B cell (primary cell): ENCODE measurements around the gene HAPSTR1. TPM values are rescaled to one million over a fixed set of nuclear protein-coding genes. Genes with fewer than 3 reads are reported as not detected.
A peak's percentile ranks its signal among the peaks of the same experiment; 100 is the strongest.
"Not testable (repeated sequence)": the region's sequence is repeated elsewhere in the genome, so short reads cannot be mapped to it uniquely, and the experiment has no call there.

Experiments
- ATAC-seq: fragments of 200-7000 bp; cut with Tn5 transposase; one replicate; pipeline ENCODE4 v1.10.0; 2021; ENCODE audit warnings: low read depth, mild to moderate bottlenecking, moderate number of reproducible peaks, moderate library complexity
- CTCF ChIA-PET: fragments of 350-600 bp; sonication (Branson Sonifier 250); formaldehyde crosslinking; loops from one replicate; lab custom pipeline; 2021; ENCODE audit warnings: antibody characterized with exemption, inconsistent platforms; lab: Charles Lee
- POLR2A ChIA-PET: fragments of 350-600 bp; sonication (Branson Sonifier 250); formaldehyde crosslinking; loops from one replicate; lab custom pipeline; 2021; ENCODE audit warnings: antibody characterized with exemption; lab: Charles Lee
- DNase-seq: peaks from one replicate; pipeline ENCODE4 v3.0.0; 2013
- H2AFZ ChIP-seq: 2 replicates; pipeline ENCODE4 v1.6.1; 2012; ENCODE audit warnings: mild to moderate bottlenecking, low read depth, low read length; ENCODE audit not compliant: insufficient read depth, poor library complexity, severe bottlenecking
- H3K27ac ChIP-seq, 2 donors: 1 replicate in 1 of 2; 2 replicates in 1 of 2; pipeline ENCODE4 v1.5.1; 2012 to 2013; ENCODE audit warnings: low read length in 2 of 2, mild to moderate bottlenecking in 2 of 2, moderate library complexity in 1 of 2
- H3K27me3 ChIP-seq, 4 experiments: fragments of 200-600 bp in 1 of 4; sonication (generic) in 1 of 4; replicated peaks in 1 of 4; 1 replicate in 2 of 4; 2 replicates in 2 of 4; pipeline versions ENCODE4 v1.6.1 to v1.7.0; 2013 to 2016; ENCODE audit warnings: low read length in 3 of 4, mild to moderate bottlenecking in 2 of 4, mixed read lengths in 1 of 4, moderate library complexity in 1 of 4; ENCODE audit not compliant: insufficient read depth in 4 of 4, control insufficient read depth in 3 of 4; ENCODE audit errors: control extremely low read depth in 1 of 4
- H3K36me3 ChIP-seq, 2 experiments: replicated peaks in 1 of 2; 1 replicate in 1 of 2; 2 replicates in 1 of 2; pipeline versions ENCODE4 v1.6.1 to v1.7.1; 2013; ENCODE audit warnings: low read length in 1 of 2; ENCODE audit not compliant: insufficient read depth in 2 of 2, control insufficient read depth in 1 of 2; ENCODE audit errors: control extremely low read depth in 1 of 2, extremely low read depth in 1 of 2
- H3K4me1 ChIP-seq, 2 donors: fragments of 200-600 bp in 1 of 2; sonication (generic) in 1 of 2; 1 replicate in 1 of 2; 2 replicates in 1 of 2; pipeline versions ENCODE4 v1.5.1 to v1.6.1; 2013 to 2017; ENCODE audit warnings: low read length in 2 of 2; ENCODE audit not compliant: control insufficient read depth in 2 of 2, insufficient read depth in 2 of 2
- H3K4me2 ChIP-seq: replicated peaks from 2 replicates; pipeline ENCODE3; 2012; ENCODE audit warnings: mild to moderate bottlenecking, low read depth, low read length; ENCODE audit not compliant: poor library complexity, severe bottlenecking
- H3K4me3 ChIP-seq, 5 experiments: fragments of 200-600 bp in 1 of 5; sonication (generic) in 1 of 5; 1 replicate in 3 of 5; 2 replicates in 2 of 5; pipeline versions ENCODE4 v1.5.1 to v1.7.0; 2011 to 2016; ENCODE audit warnings: low read length in 4 of 5, mild to moderate bottlenecking in 4 of 5, low read depth in 2 of 5, control low read depth in 1 of 5, moderate library complexity in 1 of 5; ENCODE audit not compliant: insufficient read depth in 1 of 5; ENCODE audit errors: control extremely low read depth in 1 of 5, extremely low read depth in 1 of 5
- H3K79me2 ChIP-seq: fragments of 200-600 bp; sonication (generic); one replicate; pipeline ENCODE4 v1.6.0; 2016; ENCODE audit warnings: low read length; ENCODE audit not compliant: control insufficient read depth, insufficient read depth
- H3K9ac ChIP-seq: fragments of 200-600 bp; sonication (generic); 2 replicates; pipeline ENCODE4 v1.6.1; 2017; ENCODE audit warnings: mild to moderate bottlenecking, low read length, moderate library complexity
- H3K9me3 ChIP-seq, 3 donors: one replicate each; pipeline versions ENCODE4 v1.6.1 to v1.7.1; 2013; ENCODE audit warnings: low read length in 2 of 3; ENCODE audit not compliant: control insufficient read depth in 2 of 3, insufficient read depth in 1 of 3; ENCODE audit errors: control extremely low read depth in 1 of 3
- H4K20me1 ChIP-seq: 2 replicates; pipeline ENCODE4 v1.6.0; 2012; ENCODE audit warnings: mild to moderate bottlenecking, low read length; ENCODE audit not compliant: insufficient read depth, control insufficient read depth, poor library complexity, severe bottlenecking
- H3K27ac Mint-ChIP-seq: one replicate; pipeline ENCODE4 v1.8.0; 2021; ENCODE audit warnings: mixed read lengths
- H3K27me3 Mint-ChIP-seq: one replicate; pipeline ENCODE4 v1.8.0; 2021; ENCODE audit warnings: mixed read lengths
- H3K4me1 Mint-ChIP-seq: one replicate; pipeline ENCODE4 v1.8.0; 2021; ENCODE audit warnings: mixed read lengths
- H3K4me3 Mint-ChIP-seq: one replicate; pipeline ENCODE4 v1.8.0; 2021; ENCODE audit warnings: mixed read lengths
- H3K9me3 Mint-ChIP-seq: one replicate; pipeline ENCODE4 v1.8.0; 2022; ENCODE audit warnings: mixed read lengths; ENCODE audit not compliant: insufficient read depth
- CTCF ChIP-seq: fragments of 200-600 bp; IDR thresholded peaks from one replicate; pipeline ENCODE4 v1.8.0; 2022; ENCODE audit warnings: antibody characterized with exemption, mild to moderate bottlenecking
- EZH2 ChIP-seq: IDR thresholded peaks from 2 replicates; pipeline ENCODE4 v1.6.1; 2012; ENCODE audit warnings: borderline replicate concordance, low read depth, mild to moderate bottlenecking, moderate library complexity, low read length; ENCODE audit not compliant: insufficient read depth, poor library complexity, severe bottlenecking
- WGBS: methylation state at CpG from one replicate; pipeline ENCODE4 v1.1.5; 2013; ENCODE audit warnings: missing lambda C conversion rate; ENCODE audit not compliant: insufficient coverage; 5-methylcytosine and 5-hydroxymethylcytosine counted together
- intact Hi-C: fragments of 100-400 bp; cut with micrococcal nuclease; formaldehyde crosslinking; loops from one replicate; pipeline ENCODE4 v1.10.0; 2022
- polyA plus RNA-seq: library from polyadenylated mRNA; depleted of rRNA; stranded (reverse); fragments of >200 nt; gene quantifications from 2 replicates; pipeline ENCODE4 v1.2.3, GENCODE V29; 2012
- total RNA-seq, 2 donors: library from RNA; stranded (reverse); fragments of 120-200 nt in 1 of 2; gene quantifications; 1 replicate in 1 of 2; 2 replicates in 1 of 2; pipeline versions ENCODE4 v1.2.3 to v1.2.4, GENCODE V29; 2013 to 2022

Gene HAPSTR1
- total and polyA plus RNA-seq, 2 donors (not counting 1 experiment from before 2014, with no cell fraction given) = 35.5 to 99.2 TPM

DNA sequence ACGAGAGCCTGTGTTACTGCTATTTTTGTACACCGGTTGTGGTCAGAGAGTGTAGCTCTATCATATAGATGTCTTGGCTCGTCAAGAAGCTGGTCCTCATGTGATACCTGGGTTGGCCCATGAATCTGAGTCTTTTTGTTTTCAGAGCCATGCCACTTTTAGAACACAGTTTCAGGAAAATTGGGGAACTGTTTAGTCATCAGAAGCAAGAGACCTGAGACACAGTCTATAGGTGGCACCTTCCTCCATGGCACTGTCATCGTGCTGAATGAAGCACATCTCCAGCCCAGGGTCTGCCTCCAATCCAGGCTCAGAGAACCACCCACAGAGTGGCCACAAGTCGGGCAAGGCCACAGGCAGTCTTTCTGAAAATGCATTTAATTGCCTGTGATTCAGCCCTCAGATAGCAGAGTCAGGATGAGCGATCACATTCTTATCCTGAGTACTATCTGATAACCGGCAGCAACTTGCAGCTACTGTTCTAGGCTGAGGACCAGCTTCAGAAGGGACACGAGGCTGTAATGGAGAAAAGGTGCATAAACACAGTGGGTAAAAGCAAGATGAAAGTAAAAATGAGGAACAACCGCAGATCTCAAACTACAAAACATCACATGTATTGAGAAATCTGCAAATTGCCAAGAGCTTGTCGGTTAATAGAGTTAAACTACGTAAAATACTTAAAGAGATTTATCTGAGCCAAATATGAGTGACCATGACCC is 14.2 kb upstream of the HAPSTR1 start:
- peak overlapping the region; percentile 21 to 61 for H3K27ac ChIP-seq
- H3K27me3 ChIP-seq = no peaks in the 10 kb centered on the region
- H4K20me1 ChIP-seq = no peaks in the 10 kb centered on the region
- 84% methylated on average over 7 of the region's 11 CpGs for WGBS
- peak overlapping the region; percentile 78 for H2AFZ ChIP-seq
- CTCF ChIA-PET = interaction anchor here (1.1 to 1.6 kb wide), 2 partner anchors 10 to 27 kb away, joined by 3 to 5 read pairs; no protein-coding TSS in a partner anchor
- peaks cover 21 to 27% of the 10 kb centered on the region in 2 donors for H3K4me1 ChIP-seq
- H3K79me2 ChIP-seq = no peaks in the 10 kb centered on the region
- Mint-ChIP-seq H3K4me3 (peak overlapping the region; percentile 23), H3K27ac (peak overlapping the region; percentile 68), H3K4me1 (peaks cover 27% of the 10 kb centered on the region), H3K9me3 (no peaks in the 10 kb centered on the region), H3K27me3 (no peaks in the 10 kb centered on the region)
- H3K4me2 ChIP-seq = peak overlapping the region; percentile 55
- H3K36me3 ChIP-seq = no peaks in the 10 kb centered on the region
- no peak for TF ChIP-seq EZH2
- no peak for TF ChIP-seq CTCF
- peak overlapping the region; percentile 14 for H3K9ac ChIP-seq
- intact Hi-C loops = no loop called here
- POLR2A ChIA-PET = interaction anchor here (6.0 kb wide), 1 partner anchor 15 kb away, joined by 49 read pairs; the partner anchor contains the start of gene HAPSTR1
- H3K4me3 ChIP-seq = peak overlapping the region in 1 of 5 experiments; percentile 33
- peak; percentile 52 for DNase-seq
- peaks cover 0 to 8% (median 4%) of the 10 kb centered on the region in 3 donors for H3K9me3 ChIP-seq
- peak; percentile 44 for ATAC-seq

GRCh38 chr16:9078467-9079429 is 12.7 kb upstream of the HAPSTR1 start:
- not testable (repeated sequence) for H3K4me3 ChIP-seq, H3K36me3 ChIP-seq, H3K79me2 ChIP-seq, H2AFZ ChIP-seq, H3K9me3 ChIP-seq, H3K9me3 Mint-ChIP-seq, H4K20me1 ChIP-seq, H3K9ac ChIP-seq, H3K27me3 Mint-ChIP-seq, H3K27me3 ChIP-seq
- ChIA-PET POLR2A (interaction anchor here (1.4 to 6.0 kb wide), 2 partner anchors 11 to 13 kb away, joined by 5 to 49 read pairs; partner anchors contain the start of gene HAPSTR1), CTCF (interaction anchor here (1.0 kb wide), 3 partner anchors 14 to 187 kb away, joined by 3 to 4 read pairs (median 4); no protein-coding TSS in a partner anchor)
- DNase-seq (peak; percentile 81), ATAC-seq (peak; percentile 88)
- peaks cover 21 to 27% of the 10 kb centered on the region in 2 donors for H3K4me1 ChIP-seq
- H3K4me1 Mint-ChIP-seq = peaks cover 25% of the 10 kb centered on the region
- peak overlapping the region; percentile 30 for H3K4me2 ChIP-seq
- H3K27ac ChIP-seq = peak overlapping the region in 1 of 2 donors; percentile 46
- peak overlapping the region; percentile 72 for H3K4me3 Mint-ChIP-seq
- H3K27ac Mint-ChIP-seq = peak overlapping the region; percentile 84
- intact Hi-C loops = loop anchor here (1.0 kb wide), 2 partner anchors 13 to 49 kb away; partner anchors contain the start of gene HAPSTR1
- WGBS = 0% methylated on average over 3 of the region's 8 CpGs
